HEK293 (cell line): ENCODE results near the gene ADCY1.
"Not testable (repeated sequence)": the region's sequence is repeated elsewhere in the genome, so short reads cannot be mapped to it uniquely, and the experiment has no call there.

ENCODE experiments used
- CTCF ChIA-PET: fragments of 350-600 bp; formaldehyde crosslinking; extraction: SDS; loops from one replicate; lab custom pipeline; 2021; ENCODE audit warnings: antibody characterized with exemption; lab: Yijun Ruan, JAX
- POLR2A ChIA-PET: fragments of 300-600 bp; formaldehyde crosslinking; extraction: SDS; loops from one replicate; lab custom pipeline; 2020; ENCODE audit warnings: antibody characterized with exemption, inconsistent platforms; lab: Yijun Ruan, JAX
- H3K27ac ChIP-seq: fragments of 200-500 bp; sonication (Bioruptor generic); 2 replicates; pipeline ENCODE4 v1.5.1; 2014; ENCODE audit warnings: low read depth, low read length, control low read depth, inconsistent platforms; ENCODE audit errors: extremely low read depth
- H3K36me3 ChIP-seq, 2 experiments: fragments of 200-500 bp in 1 of 2; sonication (Bioruptor generic) in 1 of 2; 1 replicate in 1 of 2; 2 replicates in 1 of 2; pipeline ENCODE4 v1.5.1; 2014 to 2017; ENCODE audit warnings: inconsistent platforms in 2 of 2, low read length in 2 of 2; ENCODE audit not compliant: control insufficient read depth in 2 of 2, insufficient read depth in 1 of 2
- H3K4me1 ChIP-seq: fragments of 200-500 bp; sonication (Bioruptor generic); 2 replicates; pipeline ENCODE4 v1.5.1; 2014; ENCODE audit warnings: mild to moderate bottlenecking, low read length, inconsistent platforms; ENCODE audit not compliant: control insufficient read depth, insufficient read depth
- H3K4me3 ChIP-seq: 2 replicates; pipeline ENCODE4 v1.5.1; 2011; ENCODE audit warnings: low read depth, mild to moderate bottlenecking, control low read depth, low read length, moderate library complexity
- H3K9me3 ChIP-seq: fragments of 200-500 bp; sonication (Bioruptor generic); 2 replicates; pipeline ENCODE4 v1.5.1; 2014; ENCODE audit warnings: low read depth, low read length, inconsistent platforms; ENCODE audit not compliant: control insufficient read depth, insufficient read depth
- ZNF146 ChIP-seq: fragments of 450-650 bp; formaldehyde crosslinking; IDR thresholded peaks from 2 replicates; pipeline ENCODE4 v1.5.1; 2016; ENCODE audit warnings: missing biosample characterization, missing genetic modification characterization
- TF ChIP-seq, protein P1 (sequence below): fragments of 450-650 bp; formaldehyde crosslinking; IDR thresholded peaks from 2 replicates; pipeline ENCODE4 v1.5.1; 2016; ENCODE audit warnings: missing biosample characterization, missing genetic modification characterization, low read depth

Gene ADCY1

GRCh38 chr7:45740573-45740972 lies 166.4 kb downstream of the ADCY1 start:
- H3K4me3 ChIP-seq, H3K9me3 ChIP-seq, H3K27ac ChIP-seq, POLR2A ChIA-PET, H3K4me1 ChIP-seq, CTCF ChIA-PET: not testable (repeated sequence)
- H3K36me3 ChIP-seq = peaks cover 3 to 13% of the 10 kb centered on the region in 2 experiments; a peak in 2 of 3 replicates
- TF ChIP-seq, protein P1, sequence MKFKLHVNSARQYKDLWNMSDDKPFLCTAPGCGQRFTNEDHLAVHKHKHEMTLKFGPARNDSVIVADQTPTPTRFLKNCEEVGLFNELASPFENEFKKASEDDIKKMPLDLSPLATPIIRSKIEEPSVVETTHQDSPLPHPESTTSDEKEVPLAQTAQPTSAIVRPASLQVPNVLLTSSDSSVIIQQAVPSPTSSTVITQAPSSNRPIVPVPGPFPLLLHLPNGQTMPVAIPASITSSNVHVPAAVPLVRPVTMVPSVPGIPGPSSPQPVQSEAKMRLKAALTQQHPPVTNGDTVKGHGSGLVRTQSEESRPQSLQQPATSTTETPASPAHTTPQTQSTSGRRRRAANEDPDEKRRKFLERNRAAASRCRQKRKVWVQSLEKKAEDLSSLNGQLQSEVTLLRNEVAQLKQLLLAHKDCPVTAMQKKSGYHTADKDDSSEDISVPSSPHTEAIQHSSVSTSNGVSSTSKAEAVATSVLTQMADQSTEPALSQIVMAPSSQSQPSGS (tag by site-specific recombination) = 0 out of 2 replicates have a peak, but pooled peaks have one; percentile 30
- TF ChIP-seq, all 188 proteins: peak for 1; not testable (repeated sequence) for 187

DNA sequence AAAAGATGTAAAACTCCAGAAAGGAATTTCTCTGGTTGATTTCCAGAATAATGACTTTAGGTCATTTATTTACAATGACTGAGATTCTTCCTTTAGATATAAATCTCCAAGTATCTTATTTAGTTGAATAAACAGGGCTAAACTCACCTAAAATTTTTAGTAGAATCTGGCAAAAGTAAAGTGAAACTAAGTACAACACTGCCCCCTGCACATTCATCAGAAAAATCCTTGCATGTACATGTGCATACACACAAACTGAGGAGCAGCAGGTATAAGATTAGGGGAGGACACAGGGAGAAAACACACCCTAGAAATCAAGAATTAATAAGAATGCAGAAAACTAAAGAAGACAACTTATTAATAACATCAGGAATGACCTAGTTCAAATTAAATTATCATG lies 174.8 kb downstream of the ADCY1 start:
- H3K4me3 ChIP-seq, POLR2A ChIA-PET, H3K4me1 ChIP-seq, CTCF ChIA-PET, H3K9me3 ChIP-seq, H3K27ac ChIP-seq: not testable (repeated sequence)
- peaks cover 3 to 22% of the 10 kb centered on the region in 2 experiments for H3K36me3 ChIP-seq

DNA sequence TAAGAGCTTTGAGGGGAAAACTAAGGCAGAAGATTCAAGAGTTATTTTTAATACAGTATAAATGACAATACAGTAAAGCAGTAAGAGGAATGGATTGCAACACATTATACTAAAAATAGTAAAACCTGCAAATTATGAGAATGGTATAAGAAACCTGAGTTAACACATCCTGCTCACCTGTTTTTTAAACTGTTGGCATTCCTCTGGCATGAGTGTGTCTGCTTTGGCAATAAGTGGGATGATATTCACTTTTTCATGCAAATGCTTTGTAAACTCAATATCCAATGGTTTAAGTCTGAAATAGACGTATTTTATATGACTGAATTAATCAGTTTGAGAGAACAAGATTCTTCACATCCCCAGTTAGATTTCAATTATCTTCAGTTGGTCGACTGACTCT lies 177.2 kb downstream of the ADCY1 start:
- H3K4me1 ChIP-seq, H3K9me3 ChIP-seq, CTCF ChIA-PET, POLR2A ChIA-PET, H3K27ac ChIP-seq, H3K4me3 ChIP-seq: not testable (repeated sequence)
- peaks cover 0 to 16% of the 10 kb centered on the region in 2 experiments for H3K36me3 ChIP-seq

DNA sequence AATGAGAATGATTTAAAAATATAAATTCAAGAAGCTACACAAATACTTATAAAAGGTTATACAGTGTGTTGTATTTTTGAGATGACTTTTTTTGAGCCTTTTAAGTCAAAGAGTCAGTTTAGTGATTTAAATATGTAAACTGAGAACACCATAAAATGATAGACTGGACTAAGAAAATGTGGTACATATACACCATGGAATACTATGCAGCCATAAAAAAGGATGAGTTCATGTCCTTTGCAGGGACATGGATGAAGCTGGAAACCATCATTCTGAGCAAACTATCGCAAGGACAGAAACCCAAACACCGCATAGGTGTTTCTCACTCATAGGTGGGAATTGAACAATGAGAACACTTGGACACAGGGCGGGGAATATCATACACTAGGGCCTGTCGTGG lies 182.2 kb downstream of the ADCY1 start:
- not testable (repeated sequence) for H3K27ac ChIP-seq
- TF ChIP-seq ZNF146 (tag by site-specific recombination) = peak; percentile 54; the same call in 1 of the 2 replicates
- TF ChIP-seq, all 188 proteins: peak for 1; not testable (repeated sequence) for 187
- peaks cover 0 to 11% of the 10 kb centered on the region in 2 experiments; a peak in 2 of 3 replicates for H3K36me3 ChIP-seq
- H3K4me1 ChIP-seq, H3K4me3 ChIP-seq, H3K9me3 ChIP-seq, CTCF ChIA-PET, POLR2A ChIA-PET: not testable (repeated sequence)

GRCh38 chr7:45756757-45757156 lies 182.6 kb downstream of the ADCY1 start:
- H3K9me3 ChIP-seq, H3K36me3 ChIP-seq, H3K27ac ChIP-seq, CTCF ChIA-PET, H3K4me1 ChIP-seq, POLR2A ChIA-PET, H3K4me3 ChIP-seq: not testable (repeated sequence)

DNA sequence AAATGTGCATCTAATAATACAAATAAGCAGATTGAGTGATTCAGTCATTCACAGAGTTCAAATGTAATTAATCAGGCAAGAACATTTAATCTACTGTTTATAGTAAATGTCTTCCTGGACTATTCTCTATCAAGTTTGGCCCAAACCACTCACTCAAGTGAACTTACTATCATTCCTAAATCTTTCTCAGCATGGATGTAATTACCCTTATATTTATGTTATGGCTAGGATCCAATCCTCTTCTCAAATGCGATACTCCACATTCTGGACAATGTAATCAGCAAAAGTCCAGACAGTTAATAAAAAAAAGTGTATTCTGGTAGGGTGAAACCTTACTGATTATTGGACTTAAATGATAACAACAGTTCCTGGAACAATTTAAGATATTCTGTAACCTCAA lies 185.3 kb downstream of the ADCY1 start:
- CTCF ChIA-PET, POLR2A ChIA-PET, H3K9me3 ChIP-seq, H3K36me3 ChIP-seq, H3K27ac ChIP-seq, H3K4me1 ChIP-seq, H3K4me3 ChIP-seq: not testable (repeated sequence)

DNA sequence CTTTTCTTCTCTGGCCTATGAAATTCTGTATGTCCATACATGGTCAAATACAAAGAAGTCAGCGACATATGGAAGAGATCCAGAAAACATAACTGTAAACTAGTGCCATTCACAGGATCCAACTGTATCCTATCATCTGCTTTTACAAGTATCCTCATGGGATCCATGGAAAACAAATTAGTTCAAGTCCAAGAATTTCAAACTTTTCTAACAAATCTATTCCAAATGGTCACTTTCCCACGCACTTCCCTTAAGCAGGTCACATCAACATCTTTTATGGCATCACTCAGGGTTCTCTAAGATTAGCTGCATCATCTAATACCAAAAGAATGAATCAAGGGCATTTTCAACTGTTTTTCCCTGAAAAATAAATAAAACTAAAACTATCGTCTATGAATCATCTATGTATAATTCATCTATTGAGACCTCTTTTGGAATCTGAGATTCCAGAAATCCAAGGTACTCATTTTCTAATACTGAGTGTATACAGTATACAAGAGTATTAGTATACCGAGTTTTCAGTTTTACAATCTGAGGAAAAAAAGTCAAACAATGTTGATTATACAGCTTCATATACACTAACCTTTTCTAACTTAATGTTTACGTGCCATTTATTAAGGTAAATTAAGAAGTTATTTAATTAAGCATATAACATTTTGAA lies 187.5 kb downstream of the ADCY1 start:
- H3K4me3 ChIP-seq, POLR2A ChIA-PET, H3K9me3 ChIP-seq, H3K36me3 ChIP-seq, CTCF ChIA-PET, H3K27ac ChIP-seq, H3K4me1 ChIP-seq: not testable (repeated sequence)
